H1 (cell line): ENCODE measurements around the gene RCE1. TPM values are rescaled to one million over a fixed set of nuclear protein-coding genes. Genes with fewer than 3 reads are reported as not detected.

Experiments
- CTCF ChIA-PET: fragments of 300-600 bp; sonication (Branson Sonifier 250); formaldehyde crosslinking; loops from one replicate; lab custom pipeline; 2021; ENCODE audit not compliant: partially characterized antibody; lab: Charles Lee
- POLR2A ChIA-PET: fragments of 300-600 bp; sonication (Branson Sonifier 250); formaldehyde crosslinking; loops from one replicate; lab custom pipeline; 2021; ENCODE audit warnings: inconsistent platforms; ENCODE audit not compliant: partially characterized antibody; lab: Charles Lee
- DNase-seq, 2 experiments: peaks; one replicate each; pipeline versions ENCODE4 v3.0.0 to v3.0.0-alpha.2; 2010 to 2022; ENCODE audit warnings: low spot score in 2 of 2, low read depth in 1 of 2, mixed read lengths in 1 of 2
- FAIRE-seq: peaks from 2 replicates; lab custom pipeline; 2011; peaks lifted over from hg19 to GRCh38; lab: Jason Lieb, UNC
- H2AFZ ChIP-seq: 2 replicates; pipeline ENCODE4 v1.8.1; 2012; ENCODE audit warnings: low read length, inconsistent platforms
- H2AK5ac ChIP-seq: 2 replicates; pipeline ENCODE4 v1.6.1; 2013; ENCODE audit warnings: low read depth, low read length
- H2BK120ac ChIP-seq: replicated peaks from 2 replicates; pipeline ENCODE3; 2013; ENCODE audit warnings: low read depth, low read length, inconsistent platforms
- H2BK12ac ChIP-seq: 2 replicates; pipeline ENCODE4 v1.6.1; 2013; ENCODE audit warnings: low read depth, low read length
- H2BK15ac ChIP-seq: 2 replicates; pipeline ENCODE4 v1.6.1; 2013; ENCODE audit warnings: low read length
- H2BK20ac ChIP-seq: 2 replicates; pipeline ENCODE4 v1.6.1; 2013; ENCODE audit warnings: low read length
- H2BK5ac ChIP-seq: 2 replicates; pipeline ENCODE4 v1.6.1; 2013; ENCODE audit warnings: low read depth, low read length
- H3K14ac ChIP-seq: 2 replicates; pipeline ENCODE4 v1.6.1; 2013; ENCODE audit warnings: inconsistent platforms; ENCODE audit not compliant: insufficient read length
- H3K18ac ChIP-seq: 2 replicates; pipeline ENCODE4 v1.6.1; 2013; ENCODE audit warnings: low read length; ENCODE audit errors: extremely low read depth
- H3K23ac ChIP-seq: 2 replicates; pipeline ENCODE4 v1.6.1; 2013; ENCODE audit warnings: inconsistent platforms; ENCODE audit not compliant: insufficient read length
- H3K23me2 ChIP-seq: 2 replicates; pipeline ENCODE4 v1.6.1; 2013; ENCODE audit warnings: low read depth, low read length
- H3K27ac ChIP-seq: 2 replicates; pipeline ENCODE4 v1.6.1; 2011; ENCODE audit warnings: low read depth, low read length, inconsistent platforms
- H3K27me3 ChIP-seq, 4 experiments: replicated peaks in 1 of 4; 1 replicate in 1 of 4; 2 replicates in 3 of 4; pipeline versions ENCODE4 v1.6.1 to v1.8.1; 2011 to 2013; ENCODE audit warnings: low read length in 3 of 4, mild to moderate bottlenecking in 3 of 4, inconsistent platforms in 2 of 4, mixed read lengths in 2 of 4, moderate library complexity in 1 of 4; ENCODE audit not compliant: control insufficient read depth in 3 of 4, insufficient read depth in 3 of 4; ENCODE audit errors: extremely low read depth in 1 of 4
- H3K36me3 ChIP-seq, 4 experiments: 2 replicates each; pipeline versions ENCODE4 v1.6.1 to v1.8.1; 2011 to 2013; ENCODE audit warnings: mild to moderate bottlenecking in 4 of 4, low read length in 3 of 4, moderate library complexity in 2 of 4, control low read depth in 1 of 4, inconsistent platforms in 1 of 4; ENCODE audit not compliant: insufficient read depth in 4 of 4, control insufficient read depth in 2 of 4
- H3K4ac ChIP-seq: replicated peaks from 2 replicates; pipeline ENCODE3; 2013; ENCODE audit warnings: low read length, low read depth, mixed read lengths, inconsistent platforms; ENCODE audit not compliant: insufficient read length
- H3K4me1 ChIP-seq, 4 experiments: replicated peaks in 1 of 4; 1 replicate in 1 of 4; 2 replicates in 3 of 4; pipeline versions ENCODE4 v1.6.1 to v1.8.1; 2011 to 2013; ENCODE audit warnings: low read length in 3 of 4, inconsistent platforms in 2 of 4, mixed read lengths in 1 of 4; ENCODE audit not compliant: insufficient read depth in 4 of 4, control insufficient read depth in 3 of 4
- H3K4me2 ChIP-seq, 2 experiments: 2 replicates each; pipeline versions ENCODE4 v1.6.1 to v1.8.1; 2011 to 2013; ENCODE audit warnings: low read depth in 2 of 2, low read length in 2 of 2, control low read depth in 1 of 2, inconsistent platforms in 1 of 2, mild to moderate bottlenecking in 1 of 2; ENCODE audit not compliant: insufficient read depth in 1 of 2
- H3K4me3 ChIP-seq, 4 experiments: fragments of 200-600, 300-600 bp in 1 of 4; sonication (generic), shearing (Covaris generic), sonication (Bioruptor Twin) in 1 of 4; 2 replicates each; pipeline versions ENCODE4 v1.5.1 to v1.8.1; 2011 to 2016; ENCODE audit warnings: low read length in 4 of 4, low read depth in 3 of 4, control low read depth in 2 of 4, inconsistent platforms in 2 of 4, mild to moderate bottlenecking in 2 of 4, mixed read lengths in 1 of 4, moderate library complexity in 1 of 4; ENCODE audit not compliant: insufficient read depth in 2 of 4; ENCODE audit errors: extremely low read depth in 1 of 4
- H3K56ac ChIP-seq: replicated peaks from 2 replicates; pipeline ENCODE3; 2013; ENCODE audit warnings: low read depth, mild to moderate bottlenecking, mixed read lengths, low read length, inconsistent platforms; ENCODE audit not compliant: insufficient read length
- H3K79me1 ChIP-seq: 2 replicates; pipeline ENCODE4 v1.6.1; 2013; ENCODE audit warnings: low read depth, low read length, control low read depth
- H3K79me2 ChIP-seq, 2 experiments: 2 replicates each; pipeline versions ENCODE4 v1.6.1 to v1.8.1; 2012 to 2013; ENCODE audit warnings: low read length in 2 of 2, mild to moderate bottlenecking in 2 of 2, inconsistent platforms in 1 of 2; ENCODE audit not compliant: insufficient read depth in 2 of 2, control insufficient read depth in 1 of 2
- H3K9ac ChIP-seq, 4 experiments: replicated peaks in 1 of 4; 1 replicate in 1 of 4; 2 replicates in 3 of 4; pipeline versions ENCODE4 v1.6.1 to v1.8.1; 2011 to 2013; ENCODE audit warnings: low read depth in 3 of 4, low read length in 3 of 4, control low read depth in 2 of 4, mild to moderate bottlenecking in 2 of 4, moderate library complexity in 2 of 4, inconsistent platforms in 1 of 4; ENCODE audit errors: extremely low read depth in 1 of 4
- H3K9me3 ChIP-seq, 2 experiments: 2 replicates each; pipeline versions ENCODE4 v1.6.1 to v1.8.1; 2012 to 2013; ENCODE audit warnings: mild to moderate bottlenecking in 2 of 2, moderate library complexity in 2 of 2, control low read depth in 1 of 2, inconsistent platforms in 1 of 2, low read depth in 1 of 2, low read length in 1 of 2, mixed read lengths in 1 of 2; ENCODE audit not compliant: insufficient read depth in 2 of 2
- H4K20me1 ChIP-seq, 2 experiments: replicated peaks in 1 of 2; 2 replicates each; pipeline versions ENCODE3 to v1.8.1; 2011 to 2013; ENCODE audit warnings: inconsistent platforms in 2 of 2, low read length in 2 of 2, mild to moderate bottlenecking in 1 of 2; ENCODE audit not compliant: insufficient read depth in 2 of 2, control insufficient read depth in 1 of 2
- H4K5ac ChIP-seq: 2 replicates; pipeline ENCODE4 v1.6.1; 2013; ENCODE audit warnings: low read length, low read depth, mixed read lengths, inconsistent platforms; ENCODE audit not compliant: insufficient read length
- H4K8ac ChIP-seq: 2 replicates; pipeline ENCODE4 v1.8.0; 2013; ENCODE audit warnings: mild to moderate bottlenecking, moderate library complexity, low read length, inconsistent platforms; ENCODE audit not compliant: insufficient read depth; ENCODE audit errors: extremely low read depth
- H4K91ac ChIP-seq: replicated peaks from 2 replicates; pipeline ENCODE3; 2013; ENCODE audit warnings: low read length, mixed read lengths, inconsistent platforms; ENCODE audit not compliant: insufficient read length
- WGBS, 2 experiments: shearing (Covaris generic) in 1 of 2; methylation state at CpG; one replicate each; pipeline versions ENCODE4 v1.1.6 to v1.1.7; 2013 to 2015; ENCODE audit warnings: low lambda C conversion rate in 2 of 2, mixed read lengths in 2 of 2, inconsistent platforms in 1 of 2, low coverage in 1 of 2, missing lambda C conversion rate in 1 of 2; ENCODE audit not compliant: insufficient replicate concordance in 2 of 2, insufficient coverage in 1 of 2, insufficient read length in 1 of 2; ENCODE audit errors: extremely low coverage in 1 of 2, missing lambda C conversion rate in 1 of 2; 5-methylcytosine and 5-hydroxymethylcytosine counted together
- polyA plus RNA-seq, 7 experiments: library from polyadenylated mRNA; depleted of rRNA in 3 of 7; stranded (reverse) in 5 of 7; unstranded in 2 of 7; fragments of >200 nt in 5 of 7; fragments of 200-250 nt in 2 of 7; gene quantifications; 1 replicate in 5 of 7; 2 replicates in 1 of 7; 4 replicates in 1 of 7; pipeline versions ENCODE4 v1.2.1 to v1.2.3, GENCODE V29; 2011 to 2013; ENCODE audit warnings: missing spikeins in 2 of 7, mixed read lengths in 2 of 7
- total RNA-seq: library from RNA; stranded (reverse); fragmentation: NEBNext Ultra II Directional; extraction: Animal tissue kit (Norgen Biotek cat#: 25700); gene quantifications from 2 replicates; pipeline ENCODE4 v1.2.1, GENCODE V29; 2021
- TF ChIP-seq, protein P1 (sequence below): IDR thresholded peaks from 2 replicates; pipeline ENCODE4 v1.6.1; 2012; ENCODE audit warnings: inconsistent platforms

RCE1 gene
- total and polyA plus RNA-seq, 2 of the 8 experiments (the other 6 are each of a cell fraction or from before 2014, with no cell fraction given): 35.8 to 84.8 TPM

DNA sequence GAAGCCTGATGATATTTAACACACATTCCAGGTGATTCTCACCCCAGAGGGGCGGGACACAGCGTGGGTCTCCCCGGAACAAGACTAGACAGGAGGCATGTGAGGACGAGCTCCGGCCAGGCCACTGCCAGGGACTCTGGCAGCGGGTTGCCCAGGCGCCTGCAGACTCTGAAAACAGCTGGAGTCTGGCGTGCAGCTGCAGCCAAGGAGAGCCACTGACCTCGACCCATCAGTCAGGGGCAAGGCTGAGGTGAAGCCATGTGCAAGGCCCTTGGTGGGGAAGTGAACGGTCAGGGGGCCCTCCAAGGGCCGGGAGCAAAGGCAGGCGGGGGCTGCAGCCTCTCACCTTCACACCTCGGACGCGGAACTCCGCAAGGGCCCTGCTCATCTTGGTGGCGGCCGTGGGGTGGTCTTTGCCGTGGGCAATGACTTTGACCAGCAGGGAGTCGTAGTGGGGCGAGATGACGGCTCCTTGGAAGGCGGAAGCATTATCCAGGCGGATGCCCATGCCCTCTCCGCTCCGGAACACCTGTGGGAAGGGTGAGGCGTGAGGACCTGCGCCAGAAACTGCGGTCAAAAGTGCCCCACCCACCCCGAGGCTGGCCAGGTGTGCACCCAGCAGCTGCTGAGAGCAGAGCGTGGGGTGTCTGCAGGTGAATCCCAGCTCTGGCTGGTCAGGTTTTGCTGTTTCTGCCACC is 20.3 kb downstream of the RCE1 start:
- H3K36me3 ChIP-seq: peaks cover 0 to 11% (median 1%) of the 10 kb centered on the region in 4 experiments; a peak in 4 of 8 replicates
- H2AK5ac ChIP-seq: no peak overlapping the region
- H4K8ac ChIP-seq: no peak overlapping the region
- H3K9ac ChIP-seq: no peak overlapping the region
- no peak for DNase-seq
- no peak overlapping the region for H2BK120ac ChIP-seq
- no peak for FAIRE-seq
- H3K79me2 ChIP-seq: no peaks in the 10 kb centered on the region
- H3K4me1 ChIP-seq: peaks cover 0 to 2% (median 0%) of the 10 kb centered on the region in 4 experiments; a peak in 3 of 7 replicates
- H3K23me2 ChIP-seq: no peaks in the 10 kb centered on the region
- no peak overlapping the region for H3K4me2 ChIP-seq
- H2AFZ ChIP-seq: no peak overlapping the region
- peaks cover 2% of the 10 kb centered on the region in 2 experiments for H4K20me1 ChIP-seq
- ChIA-PET POLR2A (interaction anchor here (0.9 to 1.3 kb wide), 3 partner anchors 12 to 20 kb away, joined by 3 to 4 read pairs (median 4); partner anchors contain the start of gene RCE1), CTCF (interaction anchor here (1.1 to 13.8 kb wide), 5 partner anchors 10 to 113 kb away, joined by 3 to 199 read pairs (median 26); partner anchors contain the start of gene C11orf86)
- no peak overlapping the region for H3K4ac ChIP-seq
- H3K79me1 ChIP-seq: no peaks in the 10 kb centered on the region
- H3K56ac ChIP-seq: no peak overlapping the region
- WGBS, 2 experiments: 90% methylated on average over 29 of the region's 31 CpGs; no CpG with 5 or more reads in 1 of the 2 experiments
- H3K23ac ChIP-seq: no peak overlapping the region
- no peak overlapping the region for H2BK5ac ChIP-seq
- no peak overlapping the region for H2BK20ac ChIP-seq
- H3K14ac ChIP-seq: no peak overlapping the region
- no peaks in the 10 kb centered on the region for H3K27me3 ChIP-seq
- H3K27ac ChIP-seq: no peak overlapping the region
- no peak overlapping the region for H2BK12ac ChIP-seq
- H4K91ac ChIP-seq: no peak overlapping the region
- no peak overlapping the region for H3K4me3 ChIP-seq
- no peak overlapping the region for H4K5ac ChIP-seq
- H3K9me3 ChIP-seq: no peaks in the 10 kb centered on the region
- no peak overlapping the region for H3K18ac ChIP-seq
- no peak overlapping the region for H2BK15ac ChIP-seq
- TF ChIP-seq, protein P1, sequence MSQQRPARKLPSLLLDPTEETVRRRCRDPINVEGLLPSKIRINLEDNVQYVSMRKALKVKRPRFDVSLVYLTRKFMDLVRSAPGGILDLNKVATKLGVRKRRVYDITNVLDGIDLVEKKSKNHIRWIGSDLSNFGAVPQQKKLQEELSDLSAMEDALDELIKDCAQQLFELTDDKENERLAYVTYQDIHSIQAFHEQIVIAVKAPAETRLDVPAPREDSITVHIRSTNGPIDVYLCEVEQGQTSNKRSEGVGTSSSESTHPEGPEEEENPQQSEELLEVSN: no peak
